Measurements from ENCODE around the gene NEURL1. TPM values are rescaled to one million over a fixed set of nuclear protein-coding genes. Genes with fewer than 3 reads are reported as not detected.

NEURL1 gene
- total and polyA plus RNA-seq, 12 donors, result 0.18 to 12.5 (median 2.3) TPM; not detected in 3

GRCh38 chr10:103610083-103610472 lies 116.6 kb downstream of the NEURL1 start:
- intact Hi-C loops (cut with DNase I), result loop anchor here in 1 of 2 donors (5.0 kb wide), 1 partner anchor 37 kb away; no protein-coding TSS in a partner anchor
- no peak overlapping the region for H3K27ac ChIP-seq
- H3K4me1 ChIP-seq (replicated peaks in 1 of 2), result peaks cover 0 to 8% of the 10 kb centered on the region in 2 donors
- TF ChIP-seq POLR2A (IDR thresholded peaks at IDR 0.05) (no peak), CTCF (IDR thresholded peaks at IDR 0.05) (no peak)
- DNase-seq, result no peak
- no peaks in the 10 kb centered on the region for H3K9me3 ChIP-seq (replicated peaks in 1 of 3)
- peaks cover 0 to 40% of the 10 kb centered on the region in 2 donors for H3K36me3 ChIP-seq (replicated peaks in 1 of 2)
- WGBS, 4 donors, result 52 to 65% (median 60%) methylated on average over 2 of the region's 2 CpGs
- H3K27me3 ChIP-seq, result no peaks in the 10 kb centered on the region
- H3K4me3 ChIP-seq, result no peak overlapping the region

- TF ChIP-seq POLR2A (IDR thresholded peaks at IDR 0.05) (no peak), CTCF (IDR thresholded peaks at IDR 0.05) (no peak)
- Histone ChIP-seq H3K27ac (no peak overlapping the region), H3K4me1 (replicated peaks in 1 of 2) (peaks cover 0 to 9% of the 10 kb centered on the region in 2 donors), H3K27me3 (no peaks in the 10 kb centered on the region), H3K9me3 (replicated peaks in 1 of 3) (no peaks in the 10 kb centered on the region), H3K4me3 (no peak overlapping the region), H3K36me3 (replicated peaks in 1 of 2) (peaks cover 0 to 36% of the 10 kb centered on the region in 2 donors)
- DNase-seq, result no peak
- intact Hi-C loops (cut with DNase I), result loop anchor here in 1 of 2 donors (5.0 kb wide), 1 partner anchor 36 kb away; no protein-coding TSS in a partner anchor
- WGBS, 4 donors, result 79 to 87% (median 84%) methylated on average over 7 to 9 of the region's 9 CpGs
Observed at GRCh38 chr10:103610921-103611511, 117.5 kb downstream of the NEURL1 start.

- peaks cover 0 to 19% of the 10 kb centered on the region in 2 donors for H3K4me1 ChIP-seq (replicated peaks in 1 of 2)
- H3K27ac ChIP-seq, result peak overlapping the region in 1 of 5 donors; percentile 31
- peak in 1 of 7 donors; percentile 22 for DNase-seq
- H3K36me3 ChIP-seq (replicated peaks in 1 of 2), result peaks cover 0 to 36% of the 10 kb centered on the region in 2 donors
- no peaks in the 10 kb centered on the region for H3K9me3 ChIP-seq (replicated peaks in 1 of 3)
- 74 to 87% (median 86%) methylated on average over 7 to 17 of the region's 17 CpGs for WGBS, 4 donors
- intact Hi-C loops (cut with DNase I), result loop anchor here in 1 of 2 donors (5.0 kb wide), 1 partner anchor 35 kb away; no protein-coding TSS in a partner anchor
- no peak overlapping the region for H3K4me3 ChIP-seq
- no peaks in the 10 kb centered on the region for H3K27me3 ChIP-seq
- TF ChIP-seq CTCF (IDR thresholded peaks at IDR 0.05) (peak in 1 of 6 experiments; percentile 11), POLR2A (IDR thresholded peaks at IDR 0.05) (no peak)
Observed at GRCh38 chr10:103612462-103613365, 119.2 kb downstream of the NEURL1 start.

DNA sequence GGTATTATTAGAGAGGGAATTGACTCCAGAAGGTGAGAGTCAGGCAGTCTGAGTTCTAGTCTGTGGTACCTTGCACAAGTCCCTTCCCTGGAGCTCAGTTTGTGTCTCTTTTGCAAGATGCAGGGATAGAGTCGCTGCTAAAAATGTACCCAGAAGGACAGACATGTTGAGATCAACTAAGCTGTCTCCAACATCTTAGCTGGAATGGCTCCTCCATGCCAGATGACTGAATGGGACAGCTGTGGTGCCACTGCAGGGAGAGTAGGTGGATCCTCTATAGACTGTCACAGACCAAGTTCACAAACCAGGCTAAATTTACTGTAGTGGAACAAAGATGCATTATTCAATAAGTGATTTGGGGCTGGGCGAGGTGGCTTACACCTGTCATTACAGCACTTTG lies 120.1 kb downstream of the NEURL1 start:
- peaks cover 0 to 27% of the 10 kb centered on the region in 2 donors for H3K4me1 ChIP-seq (replicated peaks in 1 of 2)
- TF ChIP-seq CTCF (IDR thresholded peaks at IDR 0.05) (no peak), POLR2A (IDR thresholded peaks at IDR 0.05) (no peak)
- H3K9me3 ChIP-seq (replicated peaks in 1 of 3), result no peaks in the 10 kb centered on the region
- no peak overlapping the region for H3K4me3 ChIP-seq
- no peaks in the 10 kb centered on the region for H3K27me3 ChIP-seq
- intact Hi-C loops (cut with DNase I), result loop anchor here in 1 of 2 donors (5.0 kb wide), 1 partner anchor 34 kb away; no protein-coding TSS in a partner anchor
- no peak for DNase-seq
- H3K27ac ChIP-seq, result no peak overlapping the region
- peaks cover 0 to 36% of the 10 kb centered on the region in 2 donors for H3K36me3 ChIP-seq (replicated peaks in 1 of 2)
- WGBS, 4 donors, result 95 to 100% (median 99%) methylated on average over 2 of the region's 2 CpGs
